GM19455 (cell line): ENCODE results near the gene ASS1.

Source experiments
- ATAC-seq: cut with Tn5 transposase; IDR thresholded peaks from one replicate; pipeline ENCODE4 v1.9.1; 2021; ENCODE audit not compliant: unreplicated experiment

The ASS1 gene

DNA sequence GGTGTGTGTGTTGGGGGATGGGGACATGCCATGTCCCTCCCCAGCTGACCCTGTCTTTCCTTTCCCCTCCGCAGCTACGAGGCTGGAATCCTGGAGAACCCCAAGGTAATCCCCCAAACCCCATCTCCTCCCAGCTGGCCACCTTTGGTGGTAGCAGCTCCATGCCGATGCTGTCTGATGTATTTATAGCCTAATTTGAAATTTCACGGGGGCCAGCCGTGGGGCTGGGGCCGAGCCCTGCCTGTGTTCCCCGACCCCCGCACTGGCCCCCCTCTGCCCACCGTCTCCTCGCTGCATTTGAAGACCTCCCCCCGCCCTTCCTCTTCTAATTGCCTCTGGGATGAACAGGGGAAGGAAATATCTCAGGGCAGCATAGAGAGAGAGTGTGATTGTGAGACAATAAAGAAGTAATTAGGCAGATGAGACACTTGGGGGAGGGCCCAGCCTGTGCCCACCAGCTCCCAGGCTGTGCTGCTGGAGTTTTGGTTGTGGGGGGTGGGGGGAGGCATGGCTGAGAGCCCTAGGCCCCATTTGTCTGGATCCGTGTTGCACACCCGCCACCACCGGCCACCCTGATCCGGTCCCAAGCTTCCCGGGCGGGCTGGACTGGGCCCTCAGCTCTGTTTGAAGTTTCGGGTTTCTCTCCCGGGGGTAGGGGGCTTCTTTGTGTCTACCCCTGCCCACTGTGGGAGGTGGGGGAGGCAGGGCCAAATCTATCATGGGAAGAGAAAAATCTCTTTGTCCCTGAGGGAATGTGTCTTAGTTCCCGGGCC is 26.8 kb downstream of the ASS1 start:
- ATAC-seq, result no peak

DNA sequence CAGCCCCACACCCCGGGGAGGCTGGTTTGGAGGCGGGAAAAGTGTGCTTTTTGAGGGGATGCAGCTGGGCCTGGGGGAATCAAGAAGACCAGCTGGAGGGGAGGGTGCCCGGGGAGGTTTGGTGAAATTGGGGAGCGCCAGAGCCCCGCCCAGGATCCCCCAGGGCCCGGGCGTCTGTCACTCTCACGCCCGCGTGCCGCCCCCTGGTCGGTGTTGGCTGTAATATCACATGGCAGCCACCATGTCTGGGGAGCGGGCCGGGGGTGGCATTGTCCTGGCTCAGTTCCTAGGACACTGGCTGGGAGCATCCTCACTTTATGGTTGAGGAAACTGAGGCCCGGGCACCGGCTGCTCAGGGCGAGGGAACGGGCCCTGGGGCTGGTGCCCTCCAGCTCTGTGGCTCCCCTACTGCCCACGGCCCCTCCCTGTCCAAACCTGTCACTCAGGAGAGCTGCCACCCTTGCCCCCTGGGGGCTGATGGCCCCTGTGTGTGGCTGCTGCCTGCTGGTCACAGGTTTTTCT is 27.5 kb downstream of the ASS1 start:
- no peak for ATAC-seq

DNA sequence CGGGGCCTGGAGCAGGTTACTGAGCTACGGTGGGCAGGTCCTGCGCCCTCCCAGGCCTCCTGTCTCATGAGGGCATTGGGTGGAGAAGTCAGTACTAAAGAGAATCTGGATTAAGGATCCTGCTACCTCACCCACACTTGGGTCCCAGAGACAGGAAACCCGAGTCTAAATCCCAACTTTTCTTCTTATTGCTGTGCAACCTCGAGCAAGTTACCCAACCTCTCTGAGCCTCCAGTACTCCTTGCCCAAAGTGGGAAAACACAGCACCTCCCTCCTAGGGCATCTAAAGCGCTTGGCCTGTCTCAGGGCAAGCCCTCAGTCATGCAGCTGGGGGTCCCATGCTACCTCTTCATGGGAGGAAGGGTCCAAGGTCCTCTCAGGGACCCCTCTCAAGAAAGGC is 28.2 kb downstream of the ASS1 start:
- ATAC-seq, result no peak

DNA sequence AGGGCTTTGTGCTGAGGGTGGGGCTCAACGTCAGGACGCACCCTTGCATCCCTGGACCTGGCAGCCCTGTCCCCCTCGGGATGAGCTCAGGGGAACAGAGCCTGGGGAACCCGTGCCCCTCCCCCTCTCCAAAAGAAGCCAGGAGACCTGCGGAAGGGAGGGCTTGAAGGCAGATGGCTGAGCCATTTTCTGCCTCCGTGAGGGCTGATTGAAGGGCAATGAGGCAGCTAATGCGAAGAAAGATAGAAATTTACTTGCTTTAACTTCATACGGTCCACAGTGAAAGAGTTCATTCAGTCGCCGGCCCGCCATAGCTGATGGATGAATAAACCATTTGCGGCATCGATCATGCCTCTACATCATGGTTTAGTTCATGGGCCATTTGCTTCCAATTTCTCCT is 28.8 kb downstream of the ASS1 start:
- no peak for ATAC-seq

DNA sequence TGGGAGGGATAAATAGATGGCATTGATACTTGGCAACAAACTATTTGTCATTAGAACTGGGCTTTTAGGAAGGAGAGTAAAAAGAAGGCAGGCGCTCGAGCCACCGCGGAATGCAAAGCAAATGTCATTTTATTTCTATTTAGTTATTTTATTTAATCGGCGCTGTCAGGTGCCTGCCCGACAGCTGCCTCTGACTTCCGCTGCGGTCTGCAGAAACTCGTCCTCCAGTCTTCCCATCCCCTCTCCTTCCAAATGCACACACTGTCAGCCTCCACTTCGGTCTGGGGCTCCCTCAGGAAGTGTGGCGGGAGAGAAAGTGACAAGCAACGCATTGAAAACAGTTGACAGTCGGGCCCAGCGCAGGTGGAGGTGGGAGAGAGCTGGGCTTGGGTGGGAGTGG is 29.3 kb downstream of the ASS1 start:
- ATAC-seq, result no peak

DNA sequence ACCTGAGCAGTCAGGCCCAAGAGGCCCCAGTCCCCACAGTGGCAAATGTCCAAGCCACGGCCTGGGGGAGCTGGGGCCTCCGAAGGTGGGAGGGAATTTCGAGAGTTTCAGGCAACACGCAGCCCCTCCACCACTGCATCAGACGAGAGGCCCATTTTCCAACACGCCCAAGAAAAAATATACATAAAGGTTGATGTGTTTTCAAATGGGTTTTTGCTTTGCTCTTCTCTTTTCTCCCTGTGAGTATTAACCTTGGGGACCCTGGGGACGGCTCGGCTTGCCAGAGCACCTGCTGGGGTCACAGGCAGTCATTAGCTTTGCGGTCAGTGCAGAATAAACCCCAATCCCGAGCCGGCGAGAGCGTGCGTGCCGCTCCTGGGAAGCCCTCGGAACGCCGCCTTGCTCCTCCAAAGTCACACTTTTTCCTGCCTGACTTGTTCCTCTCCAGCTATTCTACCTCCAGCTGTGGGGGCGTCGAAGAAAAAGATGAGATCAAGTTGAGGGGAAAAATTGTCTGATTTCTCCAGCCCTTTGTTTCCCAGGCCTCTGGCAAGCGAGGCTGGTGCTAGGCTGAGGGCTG is 31.5 kb downstream of the ASS1 start:
- no peak for ATAC-seq

DNA sequence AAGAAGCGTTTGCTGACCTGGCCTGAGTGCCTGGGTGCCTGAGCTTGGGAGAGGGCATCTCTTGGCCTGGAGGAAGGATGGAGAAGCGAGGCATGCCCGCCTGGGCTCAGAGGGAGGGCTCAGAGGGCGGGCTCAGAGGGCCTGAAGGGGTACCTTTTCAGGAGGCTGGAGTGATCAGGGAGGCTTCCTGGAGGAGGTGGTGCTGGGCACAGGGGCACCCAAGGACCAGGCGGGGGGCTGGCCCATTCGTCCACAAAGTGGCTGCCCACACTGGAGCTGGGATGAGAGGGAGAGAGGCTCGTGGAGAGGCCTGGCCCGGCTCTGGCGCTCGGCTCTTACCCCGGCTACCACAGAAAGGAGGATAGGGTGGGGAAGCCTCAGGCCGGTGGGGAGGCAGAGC is 32.8 kb downstream of the ASS1 start:
- no peak for ATAC-seq

DNA sequence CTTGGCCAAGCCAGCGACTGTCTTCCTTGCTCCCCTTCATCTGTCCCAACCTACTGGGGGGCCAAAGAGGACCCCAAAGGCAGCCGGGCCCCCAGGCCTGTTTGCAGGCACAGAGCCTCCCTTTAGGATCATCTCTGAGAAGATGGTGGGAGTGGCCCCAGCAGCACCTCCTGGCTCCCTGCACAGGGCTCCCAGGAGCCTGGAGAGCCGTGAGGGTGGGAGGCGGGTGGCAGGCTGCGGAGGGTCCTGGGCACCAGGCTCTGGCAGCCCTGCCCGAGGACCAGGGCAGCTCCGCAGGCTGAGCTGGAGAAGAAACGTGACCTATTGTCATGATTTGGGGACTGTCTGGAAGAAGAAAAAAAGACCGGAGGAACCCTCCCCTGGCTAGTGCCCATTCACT is 33.4 kb downstream of the ASS1 start:
- no peak for ATAC-seq

DNA sequence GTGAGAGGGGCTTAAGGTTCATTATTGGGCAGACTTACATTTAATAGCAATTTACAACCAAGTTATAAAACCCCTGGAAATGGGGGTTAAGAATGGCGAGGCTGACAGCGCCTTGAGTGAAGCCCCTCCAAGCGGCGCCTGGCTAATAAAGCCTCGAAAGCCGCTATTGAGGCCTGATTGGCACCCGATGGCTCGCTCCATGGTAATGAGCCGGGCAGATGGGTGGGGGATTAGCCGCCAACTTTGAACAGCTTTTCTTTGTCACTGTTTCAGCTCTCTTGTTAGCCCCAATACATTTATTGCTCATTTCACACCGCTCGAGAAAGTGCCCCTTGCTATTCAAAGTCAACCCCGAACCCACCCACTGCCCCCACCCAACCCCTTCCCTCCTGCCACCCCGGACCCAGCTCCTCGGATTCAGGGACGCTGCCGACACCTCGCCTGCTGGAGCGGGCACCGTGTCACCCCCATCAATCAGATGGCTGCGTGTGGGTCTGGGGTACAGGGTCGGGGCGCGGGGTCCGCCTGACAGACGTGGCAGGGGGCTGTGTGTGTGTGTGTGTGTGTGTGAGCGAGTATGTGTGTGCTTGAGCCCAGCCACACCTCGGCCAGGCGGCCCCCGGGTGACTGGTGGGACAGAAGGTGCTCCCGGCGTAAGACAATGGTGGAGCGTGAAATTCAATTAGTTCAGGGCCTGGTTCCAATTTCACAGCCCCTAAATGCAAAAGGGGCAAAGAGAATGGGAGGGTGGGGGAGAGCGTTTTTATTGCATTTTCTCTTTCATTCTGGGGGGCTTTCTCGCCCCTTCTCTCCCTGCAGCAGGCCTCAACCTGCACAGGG is 34.2 kb downstream of the ASS1 start:
- ATAC-seq, result no peak

DNA sequence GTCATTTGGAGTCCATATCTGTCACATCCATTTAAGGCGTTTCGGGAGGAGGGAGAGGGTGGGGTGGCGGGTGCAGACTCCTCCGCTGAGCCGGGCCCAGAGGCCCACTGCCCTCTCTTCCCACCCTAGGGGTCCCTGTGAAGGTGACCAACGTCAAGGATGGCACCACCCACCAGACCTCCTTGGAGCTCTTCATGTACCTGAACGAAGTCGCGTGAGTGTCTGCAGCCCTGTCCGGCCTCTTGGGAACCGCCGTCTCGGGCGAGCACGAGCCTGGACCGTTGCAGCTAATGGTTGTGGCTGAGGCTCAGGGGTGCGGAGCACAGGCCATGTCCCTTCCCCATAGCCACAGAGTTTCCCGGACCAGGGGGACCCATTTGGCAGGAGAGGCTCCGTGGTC is 34.8 kb downstream of the ASS1 start:
- ATAC-seq, result no peak

DNA sequence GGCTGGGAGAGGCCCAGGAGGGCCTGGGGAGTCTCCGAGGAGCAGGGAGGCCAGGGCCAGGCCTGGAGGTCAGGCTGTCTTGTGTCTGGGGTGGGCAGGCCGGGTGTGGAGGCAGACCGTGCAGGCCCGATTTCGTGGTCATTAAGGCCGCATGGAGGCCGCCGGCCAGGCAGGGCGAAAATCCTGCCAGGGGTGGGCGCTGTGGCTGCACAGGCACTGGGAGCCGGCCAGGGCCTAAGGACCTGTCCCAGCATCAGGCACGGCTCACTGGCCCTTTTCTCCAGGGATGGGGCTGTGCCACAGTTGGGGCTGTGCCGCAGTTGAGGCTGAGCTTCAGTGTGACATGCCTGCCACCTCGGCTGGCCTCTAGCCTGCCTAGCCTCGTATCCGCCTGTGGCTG is 35.9 kb downstream of the ASS1 start:
- no peak for ATAC-seq

DNA sequence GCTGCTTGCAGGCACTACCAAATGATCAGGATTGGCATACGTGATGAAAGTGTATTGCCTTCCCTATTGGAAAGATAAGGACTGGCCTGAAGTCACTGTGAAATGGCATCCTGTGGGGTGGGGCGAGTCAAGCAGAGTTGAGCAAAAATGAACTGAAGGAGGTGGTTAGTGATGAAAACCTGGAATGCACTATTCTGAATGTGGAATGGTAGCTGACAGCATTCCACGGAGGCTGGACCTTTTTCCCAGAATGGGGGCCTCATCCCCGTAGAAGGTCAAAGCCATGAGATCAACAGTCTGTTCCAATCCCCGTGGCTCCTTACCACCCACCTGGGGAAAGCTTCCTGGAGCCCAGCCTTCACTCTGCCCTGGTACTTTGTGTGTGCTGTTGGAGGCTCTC is 37.7 kb downstream of the ASS1 start:
- no peak for ATAC-seq

DNA sequence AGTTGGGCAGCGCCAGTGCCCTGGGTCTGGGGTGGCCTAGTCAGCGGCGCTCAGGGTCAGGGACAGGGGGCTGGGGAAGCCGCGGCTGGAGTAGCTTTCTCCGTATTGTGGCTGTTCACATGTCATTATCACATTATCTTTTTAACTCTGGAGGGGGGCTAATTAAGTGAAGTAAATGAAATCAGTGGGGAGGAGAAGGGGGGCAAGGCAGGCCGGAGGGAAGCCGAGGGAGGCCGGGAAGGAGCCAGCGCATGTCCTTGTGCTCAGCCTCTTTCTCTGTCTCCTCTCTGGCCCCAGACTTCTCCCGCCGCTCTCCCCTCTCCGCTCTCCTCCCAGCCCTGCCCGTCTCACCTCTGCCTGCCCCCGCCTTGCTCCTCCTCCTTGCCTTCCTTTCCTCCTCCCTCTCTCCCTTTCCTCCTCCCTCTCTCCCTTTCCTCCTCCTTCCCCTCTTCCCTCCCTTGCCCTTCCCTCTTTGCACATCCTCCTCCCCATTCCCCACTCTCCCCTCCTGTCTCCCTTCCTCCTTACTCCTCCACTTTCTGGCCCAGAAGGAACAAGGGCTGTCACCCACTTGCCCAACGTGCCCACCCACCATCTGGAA is 38.7 kb downstream of the ASS1 start:
- no peak for ATAC-seq

DNA sequence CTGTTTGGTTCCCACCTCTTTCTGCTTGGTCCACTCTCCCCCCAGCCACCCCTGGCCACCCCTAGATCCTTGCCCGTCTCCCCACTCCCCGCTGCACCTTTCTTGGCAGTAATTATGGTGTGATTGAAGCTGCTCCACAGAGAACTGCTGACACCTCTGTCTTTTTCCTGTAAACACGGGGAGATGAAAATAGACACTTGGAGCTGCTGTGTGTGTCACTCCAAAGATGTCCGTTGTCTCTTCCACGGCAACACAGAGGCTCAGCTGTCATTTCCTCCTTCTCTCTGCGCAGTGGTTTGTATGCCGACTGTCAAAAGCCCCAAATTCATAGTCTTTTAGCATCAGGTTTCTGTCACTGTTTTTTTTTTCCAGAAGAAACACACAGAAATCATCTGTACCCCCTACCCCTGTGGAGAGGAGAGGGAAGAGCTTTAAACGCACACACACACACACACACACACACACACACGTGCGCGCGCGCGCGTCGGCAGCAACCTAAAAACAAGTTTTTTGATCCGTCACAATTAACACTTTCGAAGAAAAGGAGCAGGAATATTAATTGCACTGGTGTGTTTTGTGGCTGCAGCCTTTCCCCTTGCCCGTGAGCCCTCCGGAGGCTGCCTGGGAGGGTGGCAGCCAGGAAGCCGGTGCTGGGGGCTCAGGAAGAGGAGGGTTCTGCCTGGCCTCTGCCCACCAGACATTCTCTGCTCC is 39.8 kb downstream of the ASS1 start:
- ATAC-seq, result no peak

DNA sequence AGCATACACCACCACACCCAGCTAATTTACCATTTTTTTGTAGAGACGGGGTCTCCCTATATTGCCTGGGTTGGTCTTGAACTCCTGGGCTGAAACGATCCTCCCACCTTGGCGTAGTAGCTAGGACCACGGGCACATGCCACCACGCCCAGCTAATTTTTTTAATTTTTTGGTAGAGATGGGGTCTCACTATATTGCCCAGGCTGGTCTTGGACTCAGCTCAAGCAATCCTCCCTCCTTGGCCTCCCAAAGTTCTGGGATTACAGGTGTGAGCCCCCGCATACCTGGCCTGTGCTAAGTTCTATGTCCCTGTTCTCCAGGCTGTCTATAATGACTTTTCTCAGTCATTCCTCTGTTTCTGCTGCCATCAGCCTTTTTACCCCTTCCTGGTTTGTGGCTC is 41.3 kb downstream of the ASS1 start:
- ATAC-seq, result no peak

DNA sequence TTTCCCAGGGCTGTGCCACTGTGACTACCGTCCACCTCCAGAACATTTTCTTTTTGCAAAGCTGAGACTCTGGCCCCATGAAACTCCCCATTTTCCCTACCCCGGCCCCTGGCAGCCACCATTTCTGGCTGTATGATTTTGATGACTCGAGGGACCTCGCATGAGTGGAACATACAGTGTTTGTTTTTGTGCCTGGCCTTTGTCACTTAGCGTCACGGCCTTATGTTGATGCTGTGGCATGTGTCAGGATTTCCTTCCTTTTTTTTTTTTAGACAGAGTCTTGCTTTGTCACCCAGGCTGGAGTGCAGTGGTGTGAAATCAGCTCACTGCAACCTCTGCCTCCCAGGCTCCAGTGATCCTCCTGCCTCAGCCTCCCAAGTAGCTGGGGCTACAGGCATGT is 42.7 kb downstream of the ASS1 start:
- no peak for ATAC-seq

DNA sequence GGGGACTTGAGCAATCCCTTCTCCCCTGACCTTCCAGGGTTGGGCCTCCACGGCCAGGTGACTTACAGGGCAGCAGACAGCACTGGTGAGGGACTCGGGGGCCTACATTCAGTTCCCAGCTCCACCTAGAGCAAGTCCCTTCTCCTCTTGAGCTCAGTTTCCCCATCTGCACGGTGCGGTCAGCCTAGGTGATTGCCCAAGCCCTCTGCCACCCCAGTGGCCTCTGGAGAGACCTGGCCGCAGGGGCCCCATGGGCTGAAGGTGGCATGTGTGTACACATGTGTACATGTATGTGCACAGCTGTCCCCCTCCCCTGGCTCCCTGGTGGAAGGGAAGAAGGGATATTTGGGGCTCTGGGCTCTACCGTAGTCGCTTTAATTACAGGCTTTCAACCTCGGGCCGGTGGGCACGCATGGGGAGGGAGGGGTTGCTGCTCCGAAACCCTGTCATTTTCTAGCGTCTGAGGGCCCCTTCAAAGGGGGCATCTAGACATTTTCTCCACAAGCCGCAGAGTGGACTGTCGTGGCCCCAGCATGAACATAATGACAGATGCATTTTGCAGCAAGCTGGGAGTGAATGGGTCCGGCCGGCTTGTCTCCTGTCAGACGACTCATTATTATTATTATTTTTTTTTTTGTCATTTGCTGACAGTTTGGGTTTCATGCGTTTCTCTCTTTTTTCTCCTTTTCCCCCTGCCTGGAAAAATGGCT is 44.0 kb downstream of the ASS1 start:
- ATAC-seq, result no peak

DNA sequence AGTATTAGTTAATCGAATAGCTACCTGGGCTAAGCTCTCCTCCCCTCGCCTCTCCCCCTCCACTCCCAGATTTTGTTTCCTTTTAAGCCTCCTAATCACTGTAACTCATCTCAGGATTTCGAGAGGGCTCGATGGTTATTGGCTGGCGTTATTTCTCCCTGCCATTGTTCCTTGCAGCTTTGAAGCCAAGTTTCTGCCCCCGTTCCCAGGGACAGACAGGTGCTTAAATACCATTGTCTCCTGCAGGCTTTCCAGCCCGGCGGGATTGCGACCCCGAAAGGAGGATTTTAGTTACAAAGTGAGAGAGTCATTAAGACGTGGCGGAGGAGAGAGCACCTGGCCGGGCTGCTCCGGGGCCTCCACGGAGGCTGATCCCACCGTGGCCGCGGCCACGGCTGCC is 46.2 kb downstream of the ASS1 start:
- ATAC-seq, result no peak

DNA sequence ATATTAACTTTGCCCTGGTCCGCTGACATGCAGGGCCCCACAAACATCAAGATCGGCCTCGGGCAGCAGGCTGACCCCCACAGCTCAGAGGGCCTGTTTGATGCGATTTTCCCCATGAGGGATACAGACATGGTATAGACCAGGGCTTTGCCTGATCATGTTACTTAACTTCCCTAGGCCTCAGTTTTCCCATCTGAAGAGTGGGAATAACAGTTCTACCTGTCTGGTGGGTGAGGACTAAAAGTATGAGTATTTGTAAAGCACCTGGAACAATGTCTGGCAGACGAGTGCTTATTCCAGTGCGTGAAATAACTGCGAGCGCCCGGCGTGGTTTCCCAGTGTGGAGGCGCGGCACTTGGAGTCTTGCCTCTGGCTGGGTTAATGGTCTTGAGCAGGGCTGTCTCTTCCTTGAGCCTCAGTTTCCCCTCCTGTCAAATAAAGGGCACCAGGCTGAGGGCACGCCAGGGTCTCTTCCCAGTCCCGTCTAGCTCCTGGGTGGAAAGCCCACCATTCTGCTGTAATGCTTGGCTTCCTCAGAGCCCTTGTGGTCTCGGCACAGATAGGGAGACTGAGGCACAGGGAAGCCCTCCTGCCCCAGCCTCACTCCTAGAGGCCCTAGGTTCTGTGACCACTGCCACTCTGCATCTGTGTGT is 47.2 kb downstream of the ASS1 start:
- no peak for ATAC-seq

DNA sequence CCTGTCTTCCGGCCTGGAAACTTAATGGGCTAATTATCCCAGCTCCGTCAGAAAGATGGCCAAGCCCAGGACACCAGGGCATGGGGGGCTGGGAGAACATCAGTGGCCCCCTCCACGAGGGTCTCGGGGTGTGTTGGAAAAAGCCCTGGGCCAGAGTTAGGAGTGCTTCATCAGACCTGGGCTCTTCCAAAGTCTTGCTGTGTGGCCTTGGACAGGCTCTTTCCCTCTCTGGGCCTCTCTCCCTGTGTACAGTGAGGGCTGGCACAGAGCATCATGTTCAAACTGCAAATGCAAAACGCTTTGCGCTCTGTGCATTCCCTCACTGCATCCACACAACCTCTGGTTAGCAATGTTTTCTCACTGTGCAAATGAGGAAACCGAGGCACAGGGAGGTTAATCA is 48.3 kb downstream of the ASS1 start:
- no peak for ATAC-seq
